Brain microvascular endothelial cell (primary cell): ENCODE measurements around the gene ITGA4.

Experiments
- DNase-seq: peaks from one replicate; pipeline ENCODE4 v3.0.0-alpha.2; 2020
- H3K27ac ChIP-seq: fragments of 250-450 bp; sonication (Bioruptor Pico); 2 replicates; pipeline ENCODE4 v1.5.1; 2020; ENCODE audit warnings: mild to moderate bottlenecking, moderate library complexity
- H3K27me3 ChIP-seq: fragments of 250-450 bp; sonication (Bioruptor Pico); replicated peaks from 2 replicates; pipeline ENCODE4 v1.5.1; 2020; ENCODE audit warnings: mild to moderate bottlenecking
- H3K36me3 ChIP-seq: fragments of 250-450 bp; sonication (Bioruptor Pico); replicated peaks from 2 replicates; pipeline ENCODE4 v1.5.1; 2020; ENCODE audit warnings: mild to moderate bottlenecking
- H3K4me3 ChIP-seq: 2 replicates; pipeline ENCODE4 v1.5.1; 2011; ENCODE audit warnings: low read depth, mild to moderate bottlenecking, control low read depth, low read length, moderate library complexity
- CTCF ChIP-seq: IDR thresholded peaks from 2 replicates; pipeline ENCODE4 v1.5.1; 2011; ENCODE audit warnings: low read depth, mild to moderate bottlenecking, moderate library complexity, low read length, control low read depth, inconsistent platforms; ENCODE audit errors: missing control alignments
- in situ Hi-C: cut with HindIII; loops from 2 replicates; pipeline ENCODE4 v1.10.0; 2017; ENCODE audit warnings: low sequenced_read_pairs, low pct_ligation_motif_present

ITGA4 gene

DNA sequence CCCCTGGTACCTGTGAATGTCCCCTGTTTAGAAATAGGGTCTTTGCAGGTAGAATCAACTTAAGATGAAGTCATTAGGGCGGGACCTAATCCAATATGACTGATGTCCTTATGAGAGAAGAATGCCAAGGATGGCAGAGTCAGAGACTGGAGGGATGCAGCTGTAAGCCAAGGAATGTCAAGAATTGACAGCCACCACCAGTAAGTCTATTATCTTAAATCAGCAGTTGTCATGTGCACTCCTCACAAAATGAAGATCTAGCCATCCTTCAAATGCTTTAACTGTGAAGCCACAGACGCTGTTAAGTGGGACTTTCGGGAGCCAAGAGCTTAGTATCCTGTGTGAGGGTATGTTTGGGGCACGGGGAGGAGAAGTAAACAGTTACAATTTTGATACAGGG, 83.2 kb downstream of the ITGA4 start:
- Histone ChIP-seq H3K27me3 (no peaks in the 10 kb centered on the region), H3K36me3 (peaks cover 44% of the 10 kb centered on the region), H3K4me3 (no peak overlapping the region), H3K27ac (no peak overlapping the region)
- no peak for TF ChIP-seq CTCF
- in situ Hi-C loops = no loop called here
- DNase-seq = no peak

DNA sequence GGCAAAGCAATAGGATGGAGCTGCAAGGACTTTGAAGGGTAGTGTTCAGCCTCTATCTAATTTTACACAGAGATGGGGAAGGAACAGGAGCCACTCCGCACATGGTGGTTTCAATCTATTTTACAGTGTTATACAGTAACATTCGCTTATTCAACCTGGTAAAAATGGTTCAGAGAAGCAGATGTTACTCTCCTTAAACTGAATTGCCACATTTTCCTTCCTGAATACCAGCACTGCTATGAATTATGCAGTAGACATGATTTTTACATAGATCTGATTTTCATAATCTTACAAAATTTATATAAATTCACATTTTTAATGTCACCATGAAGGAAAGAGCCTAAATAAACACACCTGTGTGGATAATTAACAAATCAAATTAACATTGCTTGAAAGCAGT, 85.0 kb downstream of the ITGA4 start:
- Histone ChIP-seq H3K27ac (no peak overlapping the region), H3K36me3 (peaks cover 31% of the 10 kb centered on the region), H3K27me3 (no peaks in the 10 kb centered on the region), H3K4me3 (no peak overlapping the region)
- no peak for TF ChIP-seq CTCF
- in situ Hi-C loops = no loop called here
- no peak for DNase-seq

DNA sequence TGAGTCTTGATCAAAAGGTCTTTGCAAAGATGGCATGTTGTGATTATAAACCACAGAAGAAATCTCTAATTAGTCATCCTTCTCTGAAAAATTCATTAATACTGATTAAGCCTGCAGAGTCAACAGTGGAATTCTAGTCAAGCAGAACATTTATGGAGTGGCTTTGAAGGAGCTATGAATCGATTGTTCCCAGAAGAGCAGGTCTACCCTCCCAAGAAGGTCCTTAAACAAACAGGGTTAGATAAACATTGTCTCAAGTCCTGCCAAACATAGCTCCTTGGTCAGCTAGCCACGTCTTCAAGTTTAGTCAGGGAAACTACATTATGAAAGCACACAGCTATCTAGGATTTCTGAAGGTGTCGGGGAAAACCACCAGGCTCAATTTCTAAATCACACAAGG, 88.9 kb downstream of the ITGA4 start:
- DNase-seq = peak; percentile 26
- peaks cover 1% of the 10 kb centered on the region for H3K36me3 ChIP-seq
- no peak for TF ChIP-seq CTCF
- H3K27me3 ChIP-seq = no peaks in the 10 kb centered on the region
- in situ Hi-C loops = no loop called here
- H3K4me3 ChIP-seq = no peak overlapping the region
- no peak overlapping the region for H3K27ac ChIP-seq

- no peak overlapping the region for H3K4me3 ChIP-seq
- no peak for TF ChIP-seq CTCF
- H3K27ac ChIP-seq = no peak overlapping the region
- H3K27me3 ChIP-seq = no peaks in the 10 kb centered on the region
- H3K36me3 ChIP-seq = no peaks in the 10 kb centered on the region
- DNase-seq = no peak
- in situ Hi-C loops = no loop called here
These were observed 95.6 kb downstream of the ITGA4 start for GRCh38 chr2:181552808-181553207.

GRCh38 chr2:181553244-181553643, 96.1 kb downstream of the ITGA4 start:
- Histone ChIP-seq H3K27me3 (no peaks in the 10 kb centered on the region), H3K4me3 (no peak overlapping the region), H3K36me3 (no peaks in the 10 kb centered on the region), H3K27ac (no peak overlapping the region)
- no peak for TF ChIP-seq CTCF
- DNase-seq = no peak
- in situ Hi-C loops = no loop called here

GRCh38 chr2:181554061-181554830, 97.1 kb downstream of the ITGA4 start:
- Histone ChIP-seq H3K4me3 (no peak overlapping the region), H3K27ac (no peak overlapping the region), H3K36me3 (no peaks in the 10 kb centered on the region), H3K27me3 (no peaks in the 10 kb centered on the region)
- DNase-seq = no peak
- no peak for TF ChIP-seq CTCF
- in situ Hi-C loops = no loop called here
